Endodermal cell (in vitro differentiated cells): ENCODE measurements around the gene ARPC5. TPM values are rescaled to one million over a fixed set of nuclear protein-coding genes. Genes with fewer than 3 reads are reported as not detected.

ENCODE experiments used
- DNase-seq: peaks from one replicate; pipeline ENCODE4 v3.0.0-alpha.2; 2017
- H3K27ac ChIP-seq: 2 replicates; pipeline ENCODE4 v1.5.1; 2013; ENCODE audit warnings: mild to moderate bottlenecking, low read depth, low read length, moderate library complexity
- H3K27me3 ChIP-seq: 2 replicates; pipeline ENCODE4 v1.6.1; 2013; ENCODE audit warnings: mild to moderate bottlenecking, low read length, moderate library complexity; ENCODE audit not compliant: insufficient read depth, control insufficient read depth, poor library complexity, severe bottlenecking
- H3K36me3 ChIP-seq: 2 replicates; pipeline ENCODE4 v1.7.0; 2013; ENCODE audit warnings: mild to moderate bottlenecking, low read length, moderate library complexity; ENCODE audit not compliant: control insufficient read depth, insufficient read depth
- H3K4me1 ChIP-seq: one replicate; pipeline ENCODE4 v1.7.0; 2013; ENCODE audit warnings: low read length; ENCODE audit not compliant: control insufficient read depth, insufficient read depth
- H3K4me3 ChIP-seq: 2 replicates; pipeline ENCODE4 v1.5.1; 2013; ENCODE audit warnings: mild to moderate bottlenecking, low read length, moderate library complexity
- H3K9ac ChIP-seq: 2 replicates; pipeline ENCODE4 v1.6.1; 2013; ENCODE audit warnings: mild to moderate bottlenecking, low read length, moderate library complexity; ENCODE audit not compliant: poor library complexity, severe bottlenecking; ENCODE audit errors: extremely low read depth
- H3K9me3 ChIP-seq: 2 replicates; pipeline ENCODE4 v1.6.1; 2013; ENCODE audit warnings: mild to moderate bottlenecking, low read length, moderate library complexity; ENCODE audit not compliant: control insufficient read depth
- H3K27ac Mint-ChIP-seq: 2 replicates; pipeline ENCODE4 v1.8.0; 2020; ENCODE audit warnings: mixed read lengths
- H3K27me3 Mint-ChIP-seq: 2 replicates; pipeline ENCODE4 v1.8.0; 2021; ENCODE audit warnings: mild to moderate bottlenecking, mixed read lengths; ENCODE audit not compliant: insufficient read depth
- H3K36me3 Mint-ChIP-seq: 2 replicates; pipeline ENCODE4 v1.8.0; 2020; ENCODE audit warnings: low read depth, mixed read lengths
- H3K4me1 Mint-ChIP-seq: 2 replicates; pipeline ENCODE4 v1.8.0; 2020; ENCODE audit warnings: mixed read lengths
- H3K4me3 Mint-ChIP-seq: 2 replicates; pipeline ENCODE4 v1.8.0; 2020; ENCODE audit warnings: mild to moderate bottlenecking, moderate library complexity, mixed read lengths
- H3K9me3 Mint-ChIP-seq: 2 replicates; pipeline ENCODE4 v1.8.0; 2020; ENCODE audit warnings: mild to moderate bottlenecking, mixed read lengths
- CTCF ChIP-seq: fragments of 200-600 bp; sonication (generic); conservative IDR thresholded peaks from 2 replicates; pipeline ENCODE4 v1.5.0; 2021; ENCODE audit warnings: antibody characterized with exemption, mild to moderate bottlenecking
- WGBS, 2 experiments: methylation state at CpG; one replicate each; pipeline versions ENCODE4 v1.1.5 to v1.1.7; 2013; ENCODE audit warnings: missing lambda C conversion rate in 2 of 2, mixed read lengths in 1 of 2; ENCODE audit not compliant: insufficient coverage in 1 of 2, insufficient read length in 1 of 2; 5-methylcytosine and 5-hydroxymethylcytosine counted together
- total RNA-seq, 2 donors: library from RNA; stranded (reverse); fragmentation: NEBNext Ultra II Directional in 1 of 2; extraction: Animal tissue kit (Norgen Biotek cat#: 25700) in 1 of 2; gene quantifications; 2 replicates in 1 of 2; 3 replicates in 1 of 2; pipeline ENCODE4 v1.2.1, GENCODE V29; 2021

The ARPC5 gene
- total RNA-seq, 2 donors from 2014 or later = 78.7 to 99.5 TPM

- no peaks in the 10 kb centered on the region for H3K36me3 ChIP-seq
- Mint-ChIP-seq H3K36me3 (no peaks in the 10 kb centered on the region), H3K4me1 (no peaks in the 10 kb centered on the region), H3K9me3 (no peaks in the 10 kb centered on the region), H3K27me3 (peaks cover 4% of the 10 kb centered on the region), H3K27ac (no peak overlapping the region), H3K4me3 (no peak overlapping the region)
- H3K27me3 ChIP-seq = peaks cover 6% of the 10 kb centered on the region
- no peak overlapping the region for H3K4me3 ChIP-seq
- no peaks in the 10 kb centered on the region for H3K9me3 ChIP-seq
- H3K9ac ChIP-seq = no peak overlapping the region
- TF ChIP-seq CTCF = no peak
- 93 to 97% methylated on average over 5 of the region's 5 CpGs for WGBS, 2 experiments
- no peaks in the 10 kb centered on the region for H3K4me1 ChIP-seq
- DNase-seq = no peak
- H3K27ac ChIP-seq = no peak overlapping the region
Measured at GRCh38 chr1:183645531-183645930, 9.9 kb upstream of the ARPC5 start.

- TF ChIP-seq CTCF = no peak
- Histone ChIP-seq H3K4me1 (no peaks in the 10 kb centered on the region), H3K4me3 (no peak overlapping the region), H3K9ac (no peak overlapping the region), H3K36me3 (no peaks in the 10 kb centered on the region), H3K9me3 (no peaks in the 10 kb centered on the region), H3K27ac (no peak overlapping the region), H3K27me3 (peaks cover 20% of the 10 kb centered on the region)
- Mint-ChIP-seq H3K4me1 (no peaks in the 10 kb centered on the region), H3K27me3 (peaks cover 10% of the 10 kb centered on the region), H3K36me3 (no peaks in the 10 kb centered on the region), H3K4me3 (no peak overlapping the region), H3K27ac (no peak overlapping the region), H3K9me3 (no peaks in the 10 kb centered on the region)
- DNase-seq = no peak
- 91 to 100% methylated on average over 1 to 3 of the region's 3 CpGs for WGBS, 2 experiments
Measured at GRCh38 chr1:183642166-183642565, 6.6 kb upstream of the ARPC5 start.

GRCh38 chr1:183640193-183640592 is 4.6 kb upstream of the ARPC5 start:
- no peak overlapping the region for H3K4me3 ChIP-seq
- DNase-seq = no peak
- H3K27me3 ChIP-seq = peaks cover 23% of the 10 kb centered on the region
- no peaks in the 10 kb centered on the region for H3K36me3 ChIP-seq
- H3K9ac ChIP-seq = no peak overlapping the region
- WGBS, 2 experiments = 77% methylated on average over 1 of the region's 1 CpG; no CpG with 5 or more reads in 1 of the 2 experiments
- Mint-ChIP-seq H3K4me1 (peaks cover 5% of the 10 kb centered on the region), H3K27ac (no peak overlapping the region), H3K27me3 (peaks cover 21% of the 10 kb centered on the region), H3K36me3 (no peaks in the 10 kb centered on the region), H3K4me3 (no peak overlapping the region), H3K9me3 (no peaks in the 10 kb centered on the region)
- TF ChIP-seq CTCF = no peak
- no peaks in the 10 kb centered on the region for H3K9me3 ChIP-seq
- H3K27ac ChIP-seq = no peak overlapping the region
- no peaks in the 10 kb centered on the region for H3K4me1 ChIP-seq
